DOHH2 (cell line): ENCODE data around the gene METTL24.

ENCODE experiments used
- H3F3A ChIP-seq: fragments of 200-600 bp; sonication (generic), shearing (Covaris generic); 2 replicates; pipeline ENCODE4 v1.6.0; 2016; ENCODE audit warnings: antibody characterized with exemption, mild to moderate bottlenecking; ENCODE audit not compliant: control insufficient read depth, insufficient read depth
- H3K27ac ChIP-seq: fragments of 200-600 bp; sonication (generic); 2 replicates; pipeline ENCODE4 v1.5.1; 2014; ENCODE audit warnings: low read depth, mild to moderate bottlenecking, low read length, moderate library complexity
- H3K27me3 ChIP-seq: fragments of 200-600 bp; sonication (generic); 2 replicates; pipeline ENCODE4 v1.6.1; 2014; ENCODE audit warnings: mild to moderate bottlenecking, low read length, mixed read lengths; ENCODE audit not compliant: control insufficient read depth
- H3K36me3 ChIP-seq: fragments of 200-600 bp; sonication (generic); 2 replicates; pipeline ENCODE4 v1.6.1; 2014; ENCODE audit warnings: mild to moderate bottlenecking, low read length, moderate library complexity, mixed read lengths; ENCODE audit not compliant: control insufficient read depth
- H3K4me1 ChIP-seq: fragments of 200-600 bp; sonication (generic); 2 replicates; pipeline ENCODE4 v1.6.1; 2014; ENCODE audit warnings: mild to moderate bottlenecking, low read length, mixed read lengths; ENCODE audit not compliant: control insufficient read depth
- H3K4me2 ChIP-seq: fragments of 200-600 bp; sonication (generic); 2 replicates; pipeline ENCODE4 v1.6.0; 2014; ENCODE audit warnings: mild to moderate bottlenecking, low read length, moderate library complexity
- H3K4me3 ChIP-seq: fragments of 200-600 bp; sonication (generic); 2 replicates; pipeline ENCODE4 v1.5.1; 2014; ENCODE audit warnings: mild to moderate bottlenecking, low read length, mixed read lengths
- H3K79me2 ChIP-seq: fragments of 200-600 bp; sonication (generic); 2 replicates; pipeline ENCODE4 v1.6.1; 2014; ENCODE audit warnings: mild to moderate bottlenecking, low read length, mixed read lengths; ENCODE audit not compliant: control insufficient read depth
- H3K9me2 ChIP-seq: fragments of 200-600 bp; sonication (generic); replicated peaks from 2 replicates; pipeline ENCODE4 v1.6.1; 2014; ENCODE audit warnings: mild to moderate bottlenecking, low read length, mixed read lengths; ENCODE audit not compliant: control insufficient read depth
- H3K9me3 ChIP-seq: fragments of 200-600 bp; sonication (generic); 2 replicates; pipeline ENCODE4 v1.6.1; 2014; ENCODE audit warnings: antibody characterized with exemption, low read length, mixed read lengths; ENCODE audit not compliant: control insufficient read depth, insufficient read depth
- H4K20me1 ChIP-seq: fragments of 200-600 bp; sonication (generic); 2 replicates; pipeline ENCODE4 v1.6.0; 2014; ENCODE audit warnings: low read depth, mild to moderate bottlenecking, antibody characterized with exemption, low read length, moderate library complexity; ENCODE audit not compliant: control insufficient read depth, insufficient read depth
- EZH2phosphoT487 ChIP-seq: fragments of 200-600 bp; sonication (generic); IDR thresholded peaks from 2 replicates; pipeline ENCODE4 v1.6.1; 2017; ENCODE audit warnings: borderline replicate concordance, mild to moderate bottlenecking, antibody characterized with exemption, low read length, moderate library complexity, mixed read lengths
- TF ChIP-seq, protein P1 (sequence below): fragments of 200-600 bp; sonication (generic); IDR thresholded peaks from one replicate; pipeline ENCODE4 v1.5.1; 2014; ENCODE audit warnings: antibody characterized with exemption, mild to moderate bottlenecking, low read depth, low read length; ENCODE audit not compliant: poor library complexity, severe bottlenecking

The METTL24 gene

DNA sequence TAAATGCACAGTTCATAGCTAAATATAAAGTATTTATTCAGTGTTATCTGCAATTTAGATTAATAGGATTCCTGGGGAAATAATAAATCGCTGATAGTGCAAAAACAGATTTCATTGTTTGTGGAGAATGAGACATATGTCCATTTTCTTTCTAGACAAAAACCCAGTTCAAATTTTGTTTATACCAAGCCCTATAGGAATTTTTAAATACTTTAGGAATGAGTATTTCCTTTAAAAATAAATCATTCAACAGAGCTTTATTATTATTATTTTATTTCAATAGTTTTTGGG, 86.5 kb downstream of the METTL24 start:
- H3K27ac ChIP-seq, result no peak overlapping the region
- H3K79me2 ChIP-seq, result no peaks in the 10 kb centered on the region
- peaks cover 3% of the 10 kb centered on the region; the same call in 1 of the 2 replicates for H3K9me3 ChIP-seq
- H3F3A ChIP-seq, result no peaks in the 10 kb centered on the region
- no peaks in the 10 kb centered on the region for H4K20me1 ChIP-seq
- no peak overlapping the region for H3K4me2 ChIP-seq
- H3K4me1 ChIP-seq, result no peaks in the 10 kb centered on the region
- H3K36me3 ChIP-seq, result no peaks in the 10 kb centered on the region
- no peak for TF ChIP-seq EZH2phosphoT487
- TF ChIP-seq, protein P1, sequence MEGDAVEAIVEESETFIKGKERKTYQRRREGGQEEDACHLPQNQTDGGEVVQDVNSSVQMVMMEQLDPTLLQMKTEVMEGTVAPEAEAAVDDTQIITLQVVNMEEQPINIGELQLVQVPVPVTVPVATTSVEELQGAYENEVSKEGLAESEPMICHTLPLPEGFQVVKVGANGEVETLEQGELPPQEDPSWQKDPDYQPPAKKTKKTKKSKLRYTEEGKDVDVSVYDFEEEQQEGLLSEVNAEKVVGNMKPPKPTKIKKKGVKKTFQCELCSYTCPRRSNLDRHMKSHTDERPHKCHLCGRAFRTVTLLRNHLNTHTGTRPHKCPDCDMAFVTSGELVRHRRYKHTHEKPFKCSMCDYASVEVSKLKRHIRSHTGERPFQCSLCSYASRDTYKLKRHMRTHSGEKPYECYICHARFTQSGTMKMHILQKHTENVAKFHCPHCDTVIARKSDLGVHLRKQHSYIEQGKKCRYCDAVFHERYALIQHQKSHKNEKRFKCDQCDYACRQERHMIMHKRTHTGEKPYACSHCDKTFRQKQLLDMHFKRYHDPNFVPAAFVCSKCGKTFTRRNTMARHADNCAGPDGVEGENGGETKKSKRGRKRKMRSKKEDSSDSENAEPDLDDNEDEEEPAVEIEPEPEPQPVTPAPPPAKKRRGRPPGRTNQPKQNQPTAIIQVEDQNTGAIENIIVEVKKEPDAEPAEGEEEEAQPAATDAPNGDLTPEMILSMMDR, result no peak
- H3K27me3 ChIP-seq, result no peaks in the 10 kb centered on the region
- H3K9me2 ChIP-seq, result no peaks in the 10 kb centered on the region
- H3K4me3 ChIP-seq, result no peak overlapping the region

DNA sequence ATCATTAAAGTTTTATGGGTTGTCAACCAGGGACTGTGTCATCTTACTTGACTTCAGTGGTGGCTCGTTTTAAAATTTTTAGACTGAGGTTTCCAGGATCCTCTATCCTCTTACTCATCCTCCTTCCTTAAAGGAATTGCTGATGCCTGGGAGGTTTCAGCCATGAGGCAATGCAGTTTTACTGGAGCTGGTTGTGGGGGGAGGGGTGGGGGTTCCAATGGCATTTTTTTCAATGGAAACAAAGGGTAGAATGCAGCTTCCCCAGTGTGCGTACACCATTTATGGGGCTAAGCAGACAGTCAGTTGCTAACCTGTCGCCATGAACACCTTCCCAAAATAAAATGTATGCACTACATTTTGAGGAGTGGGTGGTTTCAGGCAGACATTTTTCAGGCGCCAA, 88.0 kb downstream of the METTL24 start:
- Histone ChIP-seq H3K4me2 (no peak overlapping the region), H3K27me3 (no peaks in the 10 kb centered on the region), H3K4me3 (no peak overlapping the region), H3F3A (no peaks in the 10 kb centered on the region), H4K20me1 (no peaks in the 10 kb centered on the region), H3K4me1 (no peaks in the 10 kb centered on the region), H3K9me2 (no peaks in the 10 kb centered on the region), H3K36me3 (no peaks in the 10 kb centered on the region), H3K27ac (no peak overlapping the region), H3K9me3 (peaks cover 3% of the 10 kb centered on the region; the same call in 1 of the 2 replicates), H3K79me2 (no peaks in the 10 kb centered on the region)
- TF ChIP-seq EZH2phosphoT487, result no peak
- TF ChIP-seq, protein P1, result no peak

DNA sequence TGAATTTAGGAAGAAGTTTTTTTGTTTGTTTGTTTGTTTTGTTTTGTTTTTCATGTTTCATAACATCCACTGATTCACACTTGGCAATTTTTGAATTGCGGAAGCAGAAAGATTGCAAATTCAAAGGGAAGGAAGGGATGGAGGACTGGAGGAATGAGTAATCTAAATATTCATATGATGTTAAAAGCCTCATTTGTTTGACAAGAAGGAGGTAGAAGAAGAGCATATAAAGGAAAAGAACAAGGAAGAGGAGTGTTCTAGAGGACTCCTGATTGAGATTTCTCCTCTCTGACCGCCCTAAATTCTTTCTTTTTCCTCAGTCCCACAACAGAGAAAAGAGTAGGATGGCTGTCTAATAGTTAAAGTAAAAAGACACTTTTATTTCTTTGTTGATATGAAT, 88.5 kb downstream of the METTL24 start:
- no peaks in the 10 kb centered on the region for H3K27me3 ChIP-seq
- H3K4me2 ChIP-seq, result no peak overlapping the region

More for the DNA sequence above, 88.5 kb downstream of the METTL24 start:
- no peaks in the 10 kb centered on the region for H4K20me1 ChIP-seq
- no peaks in the 10 kb centered on the region for H3K79me2 ChIP-seq
- H3K4me1 ChIP-seq, result no peaks in the 10 kb centered on the region
- TF ChIP-seq, protein P1, result no peak
- no peak for TF ChIP-seq EZH2phosphoT487
- no peak overlapping the region for H3K4me3 ChIP-seq
- H3K27ac ChIP-seq, result no peak overlapping the region
- H3K9me3 ChIP-seq, result peaks cover 3% of the 10 kb centered on the region; the same call in 1 of the 2 replicates
- H3K36me3 ChIP-seq, result no peaks in the 10 kb centered on the region
- no peaks in the 10 kb centered on the region for H3K9me2 ChIP-seq
- H3F3A ChIP-seq, result no peaks in the 10 kb centered on the region
